ENCODE measurements around the gene HS6ST3.

The HS6ST3 gene

GRCh38 chr13:96667294-96668018, 577.5 kb downstream of the HS6ST3 start:
- no peak for DNase-seq

- DNase-seq = peak; percentile 55
Measured at GRCh38 chr13:96671073-96671472, 581.2 kb downstream of the HS6ST3 start.

GRCh38 chr13:96672016-96672415, 582.1 kb downstream of the HS6ST3 start:
- DNase-seq = no peak

GRCh38 chr13:96673825-96674224, 583.9 kb downstream of the HS6ST3 start:
- no peak for DNase-seq

GRCh38 chr13:96677029-96677428, 587.1 kb downstream of the HS6ST3 start:
- DNase-seq = no peak

- no peak for DNase-seq
Measured at GRCh38 chr13:96678801-96679200, 588.9 kb downstream of the HS6ST3 start.

GRCh38 chr13:96680898-96681297, 591.0 kb downstream of the HS6ST3 start:
- DNase-seq = no peak

GRCh38 chr13:96681766-96682165, 591.9 kb downstream of the HS6ST3 start:
- DNase-seq = no peak

GRCh38 chr13:96684469-96684868, 594.6 kb downstream of the HS6ST3 start:
- DNase-seq = no peak

- no peak for DNase-seq
Measured at GRCh38 chr13:96684907-96685306, 595.0 kb downstream of the HS6ST3 start.

- no peak for DNase-seq
Measured at GRCh38 chr13:96686286-96686685, 596.4 kb downstream of the HS6ST3 start.

GRCh38 chr13:96687191-96687590, 597.3 kb downstream of the HS6ST3 start:
- DNase-seq = no peak

- DNase-seq = no peak
Measured at GRCh38 chr13:96690998-96691397, 601.1 kb downstream of the HS6ST3 start.

GRCh38 chr13:96696389-96696900, 606.5 kb downstream of the HS6ST3 start:
- no peak for DNase-seq

- no peak for DNase-seq
Measured at GRCh38 chr13:96700657-96701056, 610.8 kb downstream of the HS6ST3 start.

GRCh38 chr13:96707146-96707545, 617.2 kb downstream of the HS6ST3 start:
- no peak for DNase-seq

GRCh38 chr13:96710166-96710862, 620.4 kb downstream of the HS6ST3 start:
- DNase-seq = no peak

GRCh38 chr13:96720446-96720845, 630.5 kb downstream of the HS6ST3 start:
- DNase-seq = no peak

GRCh38 chr13:96726651-96727050, 636.7 kb downstream of the HS6ST3 start:
- no peak for DNase-seq

GRCh38 chr13:96728463-96728862, 638.6 kb downstream of the HS6ST3 start:
- no peak for DNase-seq

- peak; percentile 4 for DNase-seq
Measured at GRCh38 chr13:96730676-96731075, 640.8 kb downstream of the HS6ST3 start.

- no peak for DNase-seq
Measured at GRCh38 chr13:96734499-96734898, 644.6 kb downstream of the HS6ST3 start.

- DNase-seq = no peak
Measured at GRCh38 chr13:96741779-96742178, 651.9 kb downstream of the HS6ST3 start.

All from fibroblast of skin of back (primary cell).